ENCODE data around the gene THOC2. TPM values are rescaled to one million over a fixed set of nuclear protein-coding genes. Genes with fewer than 3 reads are reported as not detected.

The THOC2 gene
- total and polyA plus RNA-seq, 9 of the 15 experiments (the other 6 are each of a cell fraction or from before 2014, with no cell fraction given): 131 to 234 (median 192) TPM

DNA sequence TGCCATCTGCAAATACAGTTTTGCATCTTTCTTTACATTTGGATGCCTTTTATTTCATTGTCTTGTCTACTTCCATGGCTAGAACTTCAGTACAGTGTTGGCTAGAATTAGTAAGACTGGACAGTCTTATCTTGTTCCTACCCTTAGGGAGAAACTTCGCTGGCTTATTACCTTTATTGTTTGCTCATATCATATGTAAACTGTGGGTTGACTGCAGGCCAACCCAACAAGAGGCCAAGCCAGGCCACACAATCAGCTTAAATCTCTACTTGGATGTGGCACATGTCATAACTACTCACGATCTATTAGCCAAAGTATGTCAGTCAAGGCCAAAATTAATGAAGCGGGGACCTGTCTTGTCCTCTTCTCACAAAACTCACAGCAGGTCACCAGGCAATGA lies 144.1 kb downstream of the THOC2 start:
- Histone ChIP-seq H3K79me2 (ENCODE audit: control insufficient read depth, insufficient read depth, low read length) (no peaks in the 10 kb centered on the region), H2AFZ (ENCODE audit: low read depth, low read length) (no peak overlapping the region), H3K27me3 (ENCODE audit: control insufficient read depth in 2 of 2, insufficient read depth in 2 of 2, low read length in 2 of 2) (no peaks in the 10 kb centered on the region), H3K4me1 (replicated peaks in 1 of 2; ENCODE audit: control insufficient read depth in 2 of 2, insufficient read depth in 2 of 2, low read length in 2 of 2) (no peaks in the 10 kb centered on the region), H3K27ac (ENCODE audit: extremely low read depth, low read depth, low read length) (no peak overlapping the region), H3K9me3 (replicated peaks; ENCODE audit: control insufficient read depth, insufficient read depth, low read depth, low read length) (no peaks in the 10 kb centered on the region), H3K36me3 (ENCODE audit: control insufficient read depth, insufficient read depth, low read length) (no peaks in the 10 kb centered on the region), H4K20me1 (replicated peaks; ENCODE audit: control insufficient read depth, insufficient read depth, low read length) (no peaks in the 10 kb centered on the region), H3K4me2 (ENCODE audit: insufficient read depth, low read length) (no peak overlapping the region), H3K4me3 (no peak overlapping the region), H3K9me1 (ENCODE audit: control insufficient read depth, insufficient read depth, low read length) (peaks cover 3% of the 10 kb centered on the region), H3K9ac (ENCODE audit: insufficient read depth in 1 of 2, low read depth in 2 of 2, low read length in 2 of 2) (no peak overlapping the region)
- no TSS peak for BruUV-seq (replicated peaks)
- in situ Hi-C loops (cut with MboI) (no loop called here), intact Hi-C loops (cut with micrococcal nuclease) (no loop called here)
- ATAC-seq (no peak), FAIRE-seq (no peak), DNase-seq (ENCODE audit: extremely low read depth in 1 of 4, low spot score in 3 of 4) (no peak)
- CTCF ChIA-PET (ENCODE audit: low intra/inter-chr PET ratio): no interaction called here
- WGBS (ENCODE audit: insufficient coverage, low coverage, missing lambda C conversion rate): 41% methylated on average over 3 of the region's 3 CpGs
- no peak for TF ChIP-seq ARID2 (IDR thresholded peaks at IDR 0.05)
- TF ChIP-seq ZNF77 (CRISPR knock-in tag; IDR thresholded peaks at IDR 0.05): no peak
- TF ChIP-seq U2AF2 (optimal IDR thresholded peaks at IDR 0.05; ENCODE audit: low read depth, low read length): no peak
- no peak for TF ChIP-seq ZZZ3 (IDR thresholded peaks at IDR 0.05)
- TF ChIP-seq RFX5 (IDR thresholded peaks at IDR 0.05; ENCODE audit: low read depth, low read length): no peak
- TF ChIP-seq TAF15 (IDR thresholded peaks at IDR 0.05; ENCODE audit: low read depth, low read length): no peak
- no peak for TF ChIP-seq XRCC4 (IDR thresholded peaks at IDR 0.05; ENCODE audit: extremely low read depth, insufficient read depth, insufficient read length)
- no peak for TF ChIP-seq KLF10 (CRISPR knock-in tag; IDR thresholded peaks at IDR 0.05)
- TF ChIP-seq CREM (IDR thresholded peaks at IDR 0.05; ENCODE audit: low read depth): no peak
- no peak for TF ChIP-seq ERF (CRISPR knock-in tag; IDR thresholded peaks at IDR 0.05)
- TF ChIP-seq CC2D1A (IDR thresholded peaks at IDR 0.05): no peak
- no peak for TF ChIP-seq NCOA4 (IDR thresholded peaks at IDR 0.05; ENCODE audit: partially characterized antibody)
- TF ChIP-seq ZBTB7A (IDR thresholded peaks at IDR 0.05; ENCODE audit: borderline replicate concordance, control insufficient read depth, low read depth, low read length): no peak
- no peak for TF ChIP-seq RAD21 (CRISPR knock-in tag; conservative IDR thresholded peaks at IDR 0.05 in 1 of 2, IDR thresholded peaks at IDR 0.05 in 1 of 2)
- no peak for TF ChIP-seq NCOA1 (IDR thresholded peaks at IDR 0.05; ENCODE audit: low read depth)
- TF ChIP-seq YBX1 (IDR thresholded peaks at IDR 0.05): no peak
- no peak for TF ChIP-seq NR1H2 (CRISPR knock-in tag; IDR thresholded peaks at IDR 0.05)
- no peak for TF ChIP-seq KLF13 (tag; IDR thresholded peaks at IDR 0.05; ENCODE audit: borderline replicate concordance, low read depth)
- no peak for TF ChIP-seq ZNF311 (CRISPR knock-in tag; IDR thresholded peaks at IDR 0.05)
- POLR2A ChIA-PET: no interaction called here
